GM12873 (cell line): ENCODE data around the gene GPR39.

Experiments
- TF ChIP-seq, protein P1 (sequence below): IDR thresholded peaks from 2 replicates; pipeline ENCODE4 v1.5.1; 2012; ENCODE audit warnings: low read depth, mild to moderate bottlenecking, moderate library complexity, low read length, control low read depth; ENCODE audit not compliant: insufficient read depth; ENCODE audit errors: missing control alignments

GPR39 gene

DNA sequence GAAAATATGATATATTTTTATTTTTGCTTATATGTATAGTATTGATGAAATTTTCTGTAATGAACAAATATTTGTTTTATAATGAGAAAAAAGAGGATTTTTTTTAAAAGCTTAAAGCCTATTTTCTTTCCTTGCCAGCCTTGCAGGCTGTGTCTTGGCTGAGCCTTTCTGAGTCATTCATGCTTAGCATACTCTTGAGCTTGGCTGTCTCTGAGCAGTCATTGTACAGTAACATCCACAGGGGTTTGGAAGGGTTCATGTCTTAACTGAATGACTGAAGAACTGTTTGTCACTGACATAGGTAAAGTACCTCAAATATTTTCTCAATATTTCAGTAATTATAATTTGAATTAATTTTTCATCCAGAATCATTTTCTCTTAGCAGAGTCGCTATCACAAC is 49.3 kb downstream of the GPR39 start:
- TF ChIP-seq, protein P1, sequence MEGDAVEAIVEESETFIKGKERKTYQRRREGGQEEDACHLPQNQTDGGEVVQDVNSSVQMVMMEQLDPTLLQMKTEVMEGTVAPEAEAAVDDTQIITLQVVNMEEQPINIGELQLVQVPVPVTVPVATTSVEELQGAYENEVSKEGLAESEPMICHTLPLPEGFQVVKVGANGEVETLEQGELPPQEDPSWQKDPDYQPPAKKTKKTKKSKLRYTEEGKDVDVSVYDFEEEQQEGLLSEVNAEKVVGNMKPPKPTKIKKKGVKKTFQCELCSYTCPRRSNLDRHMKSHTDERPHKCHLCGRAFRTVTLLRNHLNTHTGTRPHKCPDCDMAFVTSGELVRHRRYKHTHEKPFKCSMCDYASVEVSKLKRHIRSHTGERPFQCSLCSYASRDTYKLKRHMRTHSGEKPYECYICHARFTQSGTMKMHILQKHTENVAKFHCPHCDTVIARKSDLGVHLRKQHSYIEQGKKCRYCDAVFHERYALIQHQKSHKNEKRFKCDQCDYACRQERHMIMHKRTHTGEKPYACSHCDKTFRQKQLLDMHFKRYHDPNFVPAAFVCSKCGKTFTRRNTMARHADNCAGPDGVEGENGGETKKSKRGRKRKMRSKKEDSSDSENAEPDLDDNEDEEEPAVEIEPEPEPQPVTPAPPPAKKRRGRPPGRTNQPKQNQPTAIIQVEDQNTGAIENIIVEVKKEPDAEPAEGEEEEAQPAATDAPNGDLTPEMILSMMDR, result no peak

DNA sequence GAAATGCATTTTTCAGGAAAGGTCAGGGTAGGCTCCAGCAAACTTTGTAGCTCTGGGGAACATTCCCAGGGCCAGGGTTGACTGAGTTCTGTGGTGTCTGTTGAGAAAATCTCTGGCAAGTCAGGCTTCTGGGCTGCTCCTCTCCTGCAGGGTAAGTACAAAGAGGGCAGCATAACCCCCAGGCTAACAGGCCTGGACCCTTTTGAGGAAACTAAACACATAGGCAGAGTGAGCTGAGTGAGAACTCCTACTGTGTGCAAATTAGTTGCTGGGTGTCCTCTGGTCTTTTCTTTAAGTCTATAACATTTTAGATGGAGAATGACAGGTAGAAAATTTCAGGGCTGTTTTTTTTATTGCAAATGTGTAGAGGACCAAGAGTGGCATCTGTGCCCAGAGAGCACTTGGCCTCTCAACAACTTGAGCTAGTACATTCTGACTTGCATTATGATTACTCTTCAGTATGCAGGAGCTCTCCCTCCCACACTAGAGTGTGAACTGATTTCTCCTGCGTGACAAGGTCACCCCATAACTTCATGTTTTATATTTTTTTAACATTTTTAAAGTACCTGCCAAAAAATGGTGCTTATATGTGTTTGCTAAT is 49.9 kb downstream of the GPR39 start:
- TF ChIP-seq, protein P1, result no peak

DNA sequence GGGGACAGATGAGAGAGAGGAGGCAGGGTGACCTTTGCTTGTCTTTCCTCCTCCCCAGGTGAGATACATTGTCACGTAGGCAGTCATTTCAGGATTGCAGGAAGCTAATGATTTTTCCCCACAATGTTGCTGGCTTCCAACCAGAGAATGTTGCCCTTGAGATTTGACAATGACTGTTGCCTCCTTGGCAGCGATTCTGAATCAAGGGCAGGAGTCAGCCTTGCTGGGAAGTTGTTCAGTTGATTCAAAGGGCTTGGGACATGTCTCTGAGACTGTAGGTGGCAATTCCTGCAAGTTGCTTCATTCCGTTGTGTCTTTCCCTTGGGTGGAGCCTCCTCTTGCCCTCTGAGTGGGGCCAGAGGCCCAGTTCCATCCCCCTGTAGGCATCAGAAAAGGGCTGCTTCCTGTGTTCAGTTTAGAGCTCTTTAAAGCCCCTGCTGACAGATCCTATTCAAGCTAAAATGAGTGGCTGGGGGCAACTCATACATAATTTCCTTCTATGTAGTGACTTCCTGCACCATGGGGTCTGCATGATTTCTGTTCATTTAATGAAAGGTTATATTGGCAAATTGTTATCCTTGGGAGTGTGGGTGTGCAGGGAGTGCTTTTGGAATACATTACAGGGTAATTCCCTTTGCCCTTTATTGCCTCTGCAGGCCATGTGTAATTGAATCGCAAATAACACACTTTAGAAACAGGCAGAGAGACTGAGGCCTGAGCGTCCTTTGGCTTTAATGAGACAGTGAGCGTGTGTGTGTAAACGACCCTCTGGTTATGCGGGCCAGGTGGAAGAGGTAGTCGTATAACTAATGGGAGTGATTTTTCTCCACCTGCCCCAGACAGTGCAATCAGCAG is 52.4 kb downstream of the GPR39 start:
- TF ChIP-seq, protein P1, result no peak

DNA sequence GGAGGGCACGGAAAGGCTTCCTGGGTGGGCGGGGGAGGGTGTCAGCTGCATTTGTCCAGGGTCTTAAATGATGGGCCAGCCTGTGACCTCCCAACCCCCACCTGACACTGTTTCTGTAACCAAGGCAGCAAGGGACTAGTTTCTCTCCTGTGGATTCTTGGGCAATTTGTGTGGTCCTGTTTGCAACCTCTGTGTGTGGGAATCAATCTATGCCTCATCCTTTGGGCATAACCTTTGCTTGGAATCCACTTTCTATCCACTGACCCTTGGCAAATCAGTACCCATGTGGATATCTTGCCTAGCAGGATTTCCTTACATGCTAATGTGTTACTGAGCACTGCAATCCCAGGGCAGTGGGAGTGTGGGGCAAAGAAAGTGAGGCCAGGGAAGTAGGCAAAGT is 54.1 kb downstream of the GPR39 start:
- TF ChIP-seq, protein P1, result no peak

DNA sequence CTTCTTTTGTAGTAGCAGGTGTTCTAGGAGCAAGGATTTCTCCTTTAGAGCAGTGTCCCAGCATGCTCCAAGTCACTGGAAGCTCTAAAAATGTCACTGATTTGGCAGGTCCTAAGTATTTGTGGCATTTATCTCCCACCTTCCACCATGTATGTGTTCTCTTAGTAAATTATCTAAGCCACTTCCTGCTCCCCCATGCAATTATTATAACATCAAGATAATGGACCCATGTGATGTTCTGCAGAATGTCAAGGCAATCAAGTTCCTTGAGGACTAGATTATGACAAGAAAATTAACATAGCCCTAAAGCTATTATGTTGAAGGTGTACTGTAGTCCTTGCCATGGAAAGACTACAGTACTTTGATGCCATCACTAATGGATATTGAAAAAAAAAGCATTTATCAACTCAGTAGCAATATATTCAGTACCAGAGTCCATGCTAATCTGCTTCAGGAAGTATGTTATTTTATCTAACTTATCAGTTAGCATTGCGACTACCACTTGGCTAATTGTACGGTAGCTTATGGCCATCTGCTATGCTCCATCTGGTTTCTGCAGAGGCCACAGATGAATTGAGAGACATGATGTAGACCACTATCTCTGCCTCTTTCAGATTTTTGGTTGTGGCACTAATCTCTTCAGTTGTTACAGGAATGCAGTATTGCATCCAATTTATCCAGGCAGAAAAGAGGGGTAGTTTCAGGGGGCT is 56.7 kb downstream of the GPR39 start:
- TF ChIP-seq, protein P1, result no peak

DNA sequence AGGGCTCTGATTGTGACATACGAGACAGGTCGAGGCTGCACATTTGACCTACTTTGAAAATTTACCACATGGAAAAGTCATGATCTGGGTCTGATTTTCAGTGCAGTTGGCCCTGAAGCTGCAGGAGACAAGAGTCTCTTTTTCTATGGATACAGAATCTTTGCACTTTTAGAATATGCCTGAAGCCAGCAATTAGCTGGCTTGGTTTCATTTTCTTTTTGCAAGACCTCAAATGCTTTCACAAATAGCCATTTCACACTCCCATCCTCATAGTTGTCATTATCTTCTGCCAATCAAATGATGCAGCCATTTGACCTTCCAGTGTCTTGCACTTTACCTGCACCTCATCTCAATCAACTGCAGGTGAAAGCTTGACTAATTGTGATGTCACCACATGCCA is 59.0 kb downstream of the GPR39 start:
- TF ChIP-seq, protein P1, result no peak

DNA sequence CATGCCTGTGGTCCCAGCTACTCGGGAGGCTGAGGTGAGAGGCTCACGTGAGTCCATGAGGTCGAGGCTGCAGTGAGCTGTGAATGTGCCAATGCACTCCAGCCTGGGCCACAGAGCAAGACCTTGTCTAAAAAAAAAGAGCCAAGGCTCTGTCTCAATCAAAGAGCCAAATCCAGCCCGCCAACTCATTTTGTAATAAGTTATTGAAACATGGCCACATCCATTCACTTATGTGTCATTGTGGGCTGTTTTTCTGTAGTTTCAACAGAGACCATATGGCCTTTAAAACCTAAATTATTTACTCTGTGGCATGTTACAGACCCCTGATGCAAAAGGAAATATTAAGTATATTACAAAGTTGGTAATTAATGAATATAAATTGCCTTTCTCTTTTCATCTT is 60.8 kb downstream of the GPR39 start:
- TF ChIP-seq, protein P1, result no peak
